H1 (cell line): ENCODE measurements around the gene LMNTD2. TPM values are rescaled to one million over a fixed set of nuclear protein-coding genes. Genes with fewer than 3 reads are reported as not detected.

Experiments
- CTCF ChIA-PET: fragments of 300-600 bp; sonication (Branson Sonifier 250); formaldehyde crosslinking; loops from one replicate; lab custom pipeline; 2021; ENCODE audit not compliant: partially characterized antibody; lab: Charles Lee
- POLR2A ChIA-PET: fragments of 300-600 bp; sonication (Branson Sonifier 250); formaldehyde crosslinking; loops from one replicate; lab custom pipeline; 2021; ENCODE audit warnings: inconsistent platforms; ENCODE audit not compliant: partially characterized antibody; lab: Charles Lee
- DNase-seq, 2 experiments: peaks; one replicate each; pipeline versions ENCODE4 v3.0.0 to v3.0.0-alpha.2; 2010 to 2022; ENCODE audit warnings: low spot score in 2 of 2, low read depth in 1 of 2, mixed read lengths in 1 of 2
- FAIRE-seq: peaks from 2 replicates; lab custom pipeline; 2011; peaks lifted over from hg19 to GRCh38; lab: Jason Lieb, UNC
- H2AFZ ChIP-seq: 2 replicates; pipeline ENCODE4 v1.8.1; 2012; ENCODE audit warnings: low read length, inconsistent platforms
- H2AK5ac ChIP-seq: 2 replicates; pipeline ENCODE4 v1.6.1; 2013; ENCODE audit warnings: low read depth, low read length
- H2BK120ac ChIP-seq: replicated peaks from 2 replicates; pipeline ENCODE3; 2013; ENCODE audit warnings: low read depth, low read length, inconsistent platforms
- H2BK12ac ChIP-seq: 2 replicates; pipeline ENCODE4 v1.6.1; 2013; ENCODE audit warnings: low read depth, low read length
- H2BK15ac ChIP-seq: 2 replicates; pipeline ENCODE4 v1.6.1; 2013; ENCODE audit warnings: low read length
- H2BK20ac ChIP-seq: 2 replicates; pipeline ENCODE4 v1.6.1; 2013; ENCODE audit warnings: low read length
- H2BK5ac ChIP-seq: 2 replicates; pipeline ENCODE4 v1.6.1; 2013; ENCODE audit warnings: low read depth, low read length
- H3K14ac ChIP-seq: 2 replicates; pipeline ENCODE4 v1.6.1; 2013; ENCODE audit warnings: inconsistent platforms; ENCODE audit not compliant: insufficient read length
- H3K18ac ChIP-seq: 2 replicates; pipeline ENCODE4 v1.6.1; 2013; ENCODE audit warnings: low read length; ENCODE audit errors: extremely low read depth
- H3K23ac ChIP-seq: 2 replicates; pipeline ENCODE4 v1.6.1; 2013; ENCODE audit warnings: inconsistent platforms; ENCODE audit not compliant: insufficient read length
- H3K23me2 ChIP-seq: 2 replicates; pipeline ENCODE4 v1.6.1; 2013; ENCODE audit warnings: low read depth, low read length
- H3K27ac ChIP-seq: 2 replicates; pipeline ENCODE4 v1.6.1; 2011; ENCODE audit warnings: low read depth, low read length, inconsistent platforms
- H3K27me3 ChIP-seq, 4 experiments: replicated peaks in 1 of 4; 1 replicate in 1 of 4; 2 replicates in 3 of 4; pipeline versions ENCODE4 v1.6.1 to v1.8.1; 2011 to 2013; ENCODE audit warnings: low read length in 3 of 4, mild to moderate bottlenecking in 3 of 4, inconsistent platforms in 2 of 4, mixed read lengths in 2 of 4, moderate library complexity in 1 of 4; ENCODE audit not compliant: control insufficient read depth in 3 of 4, insufficient read depth in 3 of 4; ENCODE audit errors: extremely low read depth in 1 of 4
- H3K36me3 ChIP-seq, 4 experiments: 2 replicates each; pipeline versions ENCODE4 v1.6.1 to v1.8.1; 2011 to 2013; ENCODE audit warnings: mild to moderate bottlenecking in 4 of 4, low read length in 3 of 4, moderate library complexity in 2 of 4, control low read depth in 1 of 4, inconsistent platforms in 1 of 4; ENCODE audit not compliant: insufficient read depth in 4 of 4, control insufficient read depth in 2 of 4
- H3K4ac ChIP-seq: replicated peaks from 2 replicates; pipeline ENCODE3; 2013; ENCODE audit warnings: low read length, low read depth, mixed read lengths, inconsistent platforms; ENCODE audit not compliant: insufficient read length
- H3K4me1 ChIP-seq, 4 experiments: replicated peaks in 1 of 4; 1 replicate in 1 of 4; 2 replicates in 3 of 4; pipeline versions ENCODE4 v1.6.1 to v1.8.1; 2011 to 2013; ENCODE audit warnings: low read length in 3 of 4, inconsistent platforms in 2 of 4, mixed read lengths in 1 of 4; ENCODE audit not compliant: insufficient read depth in 4 of 4, control insufficient read depth in 3 of 4
- H3K4me2 ChIP-seq, 2 experiments: 2 replicates each; pipeline versions ENCODE4 v1.6.1 to v1.8.1; 2011 to 2013; ENCODE audit warnings: low read depth in 2 of 2, low read length in 2 of 2, control low read depth in 1 of 2, inconsistent platforms in 1 of 2, mild to moderate bottlenecking in 1 of 2; ENCODE audit not compliant: insufficient read depth in 1 of 2
- H3K4me3 ChIP-seq, 4 experiments: fragments of 200-600, 300-600 bp in 1 of 4; sonication (generic), shearing (Covaris generic), sonication (Bioruptor Twin) in 1 of 4; 2 replicates each; pipeline versions ENCODE4 v1.5.1 to v1.8.1; 2011 to 2016; ENCODE audit warnings: low read length in 4 of 4, low read depth in 3 of 4, control low read depth in 2 of 4, inconsistent platforms in 2 of 4, mild to moderate bottlenecking in 2 of 4, mixed read lengths in 1 of 4, moderate library complexity in 1 of 4; ENCODE audit not compliant: insufficient read depth in 2 of 4; ENCODE audit errors: extremely low read depth in 1 of 4
- H3K56ac ChIP-seq: replicated peaks from 2 replicates; pipeline ENCODE3; 2013; ENCODE audit warnings: low read depth, mild to moderate bottlenecking, mixed read lengths, low read length, inconsistent platforms; ENCODE audit not compliant: insufficient read length
- H3K79me1 ChIP-seq: 2 replicates; pipeline ENCODE4 v1.6.1; 2013; ENCODE audit warnings: low read depth, low read length, control low read depth
- H3K79me2 ChIP-seq, 2 experiments: 2 replicates each; pipeline versions ENCODE4 v1.6.1 to v1.8.1; 2012 to 2013; ENCODE audit warnings: low read length in 2 of 2, mild to moderate bottlenecking in 2 of 2, inconsistent platforms in 1 of 2; ENCODE audit not compliant: insufficient read depth in 2 of 2, control insufficient read depth in 1 of 2
- H3K9ac ChIP-seq, 4 experiments: replicated peaks in 1 of 4; 1 replicate in 1 of 4; 2 replicates in 3 of 4; pipeline versions ENCODE4 v1.6.1 to v1.8.1; 2011 to 2013; ENCODE audit warnings: low read depth in 3 of 4, low read length in 3 of 4, control low read depth in 2 of 4, mild to moderate bottlenecking in 2 of 4, moderate library complexity in 2 of 4, inconsistent platforms in 1 of 4; ENCODE audit errors: extremely low read depth in 1 of 4
- H3K9me3 ChIP-seq, 2 experiments: 2 replicates each; pipeline versions ENCODE4 v1.6.1 to v1.8.1; 2012 to 2013; ENCODE audit warnings: mild to moderate bottlenecking in 2 of 2, moderate library complexity in 2 of 2, control low read depth in 1 of 2, inconsistent platforms in 1 of 2, low read depth in 1 of 2, low read length in 1 of 2, mixed read lengths in 1 of 2; ENCODE audit not compliant: insufficient read depth in 2 of 2
- H4K20me1 ChIP-seq, 2 experiments: replicated peaks in 1 of 2; 2 replicates each; pipeline versions ENCODE3 to v1.8.1; 2011 to 2013; ENCODE audit warnings: inconsistent platforms in 2 of 2, low read length in 2 of 2, mild to moderate bottlenecking in 1 of 2; ENCODE audit not compliant: insufficient read depth in 2 of 2, control insufficient read depth in 1 of 2
- H4K5ac ChIP-seq: 2 replicates; pipeline ENCODE4 v1.6.1; 2013; ENCODE audit warnings: low read length, low read depth, mixed read lengths, inconsistent platforms; ENCODE audit not compliant: insufficient read length
- H4K8ac ChIP-seq: 2 replicates; pipeline ENCODE4 v1.8.0; 2013; ENCODE audit warnings: mild to moderate bottlenecking, moderate library complexity, low read length, inconsistent platforms; ENCODE audit not compliant: insufficient read depth; ENCODE audit errors: extremely low read depth
- H4K91ac ChIP-seq: replicated peaks from 2 replicates; pipeline ENCODE3; 2013; ENCODE audit warnings: low read length, mixed read lengths, inconsistent platforms; ENCODE audit not compliant: insufficient read length
- NANOG ChIP-seq: IDR thresholded peaks from 2 replicates; pipeline ENCODE4 v1.6.1; 2011; ENCODE audit warnings: low read length, low read depth, mild to moderate bottlenecking, inconsistent platforms; ENCODE audit not compliant: insufficient read depth, poor library complexity, severe bottlenecking
- TAF7 ChIP-seq: optimal IDR thresholded peaks from 2 replicates; pipeline ENCODE3; 2011; ENCODE audit warnings: low read depth, mild to moderate bottlenecking, inconsistent platforms, low read length, moderate library complexity, borderline replicate concordance
- WGBS, 2 experiments: shearing (Covaris generic) in 1 of 2; methylation state at CpG; one replicate each; pipeline versions ENCODE4 v1.1.6 to v1.1.7; 2013 to 2015; ENCODE audit warnings: low lambda C conversion rate in 2 of 2, mixed read lengths in 2 of 2, inconsistent platforms in 1 of 2, low coverage in 1 of 2, missing lambda C conversion rate in 1 of 2; ENCODE audit not compliant: insufficient replicate concordance in 2 of 2, insufficient coverage in 1 of 2, insufficient read length in 1 of 2; ENCODE audit errors: extremely low coverage in 1 of 2, missing lambda C conversion rate in 1 of 2; 5-methylcytosine and 5-hydroxymethylcytosine counted together
- polyA plus RNA-seq, 7 experiments: library from polyadenylated mRNA; depleted of rRNA in 3 of 7; stranded (reverse) in 5 of 7; unstranded in 2 of 7; fragments of >200 nt in 5 of 7; fragments of 200-250 nt in 2 of 7; gene quantifications; 1 replicate in 5 of 7; 2 replicates in 1 of 7; 4 replicates in 1 of 7; pipeline versions ENCODE4 v1.2.1 to v1.2.3, GENCODE V29; 2011 to 2013; ENCODE audit warnings: missing spikeins in 2 of 7, mixed read lengths in 2 of 7
- total RNA-seq: library from RNA; stranded (reverse); fragmentation: NEBNext Ultra II Directional; extraction: Animal tissue kit (Norgen Biotek cat#: 25700); gene quantifications from 2 replicates; pipeline ENCODE4 v1.2.1, GENCODE V29; 2021

LMNTD2 gene
- total and polyA plus RNA-seq, 2 of the 8 experiments (the other 6 are each of a cell fraction or from before 2014, with no cell fraction given) = 1.6 to 3.1 TPM

GRCh38 chr11:551596-551995 is 8.9 kb downstream of the LMNTD2 start:
- CTCF ChIA-PET = interaction anchor here (1.1 to 1.6 kb wide), 6 partner anchors 10 to 177 kb away, joined by 3 to 4 read pairs (median 4); no protein-coding TSS in a partner anchor
- WGBS, 2 experiments = 83% methylated on average over 12 of the region's 12 CpGs; no CpG with 5 or more reads in 1 of the 2 experiments
- Histone ChIP-seq H3K79me1 (no peaks in the 10 kb centered on the region), H3K23ac (no peak overlapping the region), H4K5ac (no peak overlapping the region), H2AK5ac (no peak overlapping the region), H3K4me1 (peaks cover 0 to 16% (median 1%) of the 10 kb centered on the region in 4 experiments; a peak in 4 of 7 replicates), H3K36me3 (no peaks in the 10 kb centered on the region), H3K9me3 (no peaks in the 10 kb centered on the region), H3K27ac (no peak overlapping the region), H3K18ac (no peak overlapping the region), H4K20me1 (no peaks in the 10 kb centered on the region), H4K91ac (no peak overlapping the region), H2BK5ac (no peak overlapping the region), H2BK12ac (no peak overlapping the region), H3K27me3 (peaks cover 9 to 12% (median 11%) of the 10 kb centered on the region in 4 experiments), H4K8ac (peak overlapping the region; percentile 79; the same call in 1 of the 2 replicates), H3K4me2 (no peak overlapping the region), H2BK20ac (no peak overlapping the region), H3K9ac (no peak overlapping the region), H3K79me2 (no peaks in the 10 kb centered on the region), H3K14ac (no peak overlapping the region), H2BK120ac (no peak overlapping the region), H3K4me3 (no peak overlapping the region), H3K56ac (no peak overlapping the region), H2BK15ac (no peak overlapping the region), H2AFZ (no peak overlapping the region), H3K23me2 (peaks cover 8% of the 10 kb centered on the region; the same call in 1 of the 2 replicates), H3K4ac (no peak overlapping the region)
- TF ChIP-seq NANOG (no peak), TAF7 (no peak)
- no peak for DNase-seq
- POLR2A ChIA-PET = interaction anchor here (1.0 kb wide), 1 partner anchor 10 kb away, joined by 5 read pairs; no protein-coding TSS in a partner anchor
- FAIRE-seq = no peak
